Activated naive CD8-positive, alpha-beta T cell treated with anti-CD3 and anti-CD28 coated beads, Interleukin-2, amount 10 ng/mL, durations not matched to agents 7 days and 5 days (primary cell): Measurements from ENCODE around the gene CLRN2. TPM values are rescaled to one million over a fixed set of nuclear protein-coding genes. Genes with fewer than 3 reads are reported as not detected.

Source experiments
- ATAC-seq: fragments of 150-1000 bp; cut with Tn5 transposase; one replicate; pipeline ENCODE4 v1.10.0; 2021; ENCODE audit warnings: low read depth, moderate library complexity
- POLR2A ChIA-PET: fragments of 350-600 bp; sonication (Branson Sonifier 250); formaldehyde crosslinking; loops from one replicate; lab custom pipeline; 2021; ENCODE audit warnings: antibody characterized with exemption; lab: Charles Lee
- DNase-seq: peaks from one replicate; pipeline ENCODE4 v3.0.0; 2021
- H3K27ac Mint-ChIP-seq: one replicate; pipeline ENCODE4 v1.8.0; 2022; ENCODE audit warnings: mild to moderate bottlenecking, mixed read lengths
- H3K27me3 Mint-ChIP-seq: one replicate; pipeline ENCODE4 v1.8.0; 2022; ENCODE audit warnings: mild to moderate bottlenecking, moderate library complexity, mixed read lengths
- H3K36me3 Mint-ChIP-seq: one replicate; pipeline ENCODE4 v1.8.0; 2021; ENCODE audit warnings: mild to moderate bottlenecking, mixed read lengths
- H3K4me1 Mint-ChIP-seq: one replicate; pipeline ENCODE4 v1.8.0; 2021; ENCODE audit warnings: mixed read lengths
- H3K4me3 Mint-ChIP-seq: one replicate; pipeline ENCODE4 v1.8.0; 2022; ENCODE audit warnings: mild to moderate bottlenecking, moderate library complexity, mixed read lengths
- H3K9me3 Mint-ChIP-seq: one replicate; pipeline ENCODE4 v1.8.0; 2021; ENCODE audit warnings: mixed read lengths
- total RNA-seq, 2 experiments: library from RNA; stranded (reverse); gene quantifications; one replicate each; pipeline ENCODE4 v1.2.3, GENCODE V29; 2021

Gene CLRN2, protein sequence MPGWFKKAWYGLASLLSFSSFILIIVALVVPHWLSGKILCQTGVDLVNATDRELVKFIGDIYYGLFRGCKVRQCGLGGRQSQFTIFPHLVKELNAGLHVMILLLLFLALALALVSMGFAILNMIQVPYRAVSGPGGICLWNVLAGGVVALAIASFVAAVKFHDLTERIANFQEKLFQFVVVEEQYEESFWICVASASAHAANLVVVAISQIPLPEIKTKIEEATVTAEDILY
- total RNA-seq, result not detected

DNA sequence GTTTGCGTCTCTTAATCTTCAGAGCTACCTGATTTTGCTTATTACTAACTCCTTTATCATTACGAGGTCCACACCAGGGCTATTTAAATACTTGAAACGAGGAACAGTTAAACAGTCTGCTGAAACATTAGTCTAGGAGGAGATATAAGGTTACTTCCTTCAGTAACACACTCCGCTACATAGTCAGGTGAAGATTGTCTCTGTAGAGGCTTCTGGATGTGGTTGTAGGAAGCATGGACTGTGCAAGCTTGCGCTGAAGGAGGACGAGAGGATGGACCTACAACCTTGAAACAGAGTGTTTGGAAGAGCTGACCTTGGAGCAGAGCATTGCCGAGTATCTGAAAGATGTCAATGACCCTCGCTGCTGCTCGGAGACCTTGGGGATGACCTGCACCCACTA lies at the start of gene CLRN2:
Gene CLRN2, plus strand, starts transcription at position 301 of the 400 bp plus-strand sequence. CDS start 102 bp downstream, outside the sequence.
- no peaks in the 10 kb centered on the region for H3K9me3 Mint-ChIP-seq
- ATAC-seq (no peak), DNase-seq (no peak)
- H3K4me3 Mint-ChIP-seq, result no peak within 1 kb of the TSS
- peaks cover 4% of the 10 kb centered on the region for H3K36me3 Mint-ChIP-seq
- peaks cover 20% of the 10 kb centered on the region for H3K4me1 Mint-ChIP-seq
- peaks cover 12% of the 10 kb centered on the region for H3K27me3 Mint-ChIP-seq
- POLR2A ChIA-PET, result no interaction called here
- H3K27ac Mint-ChIP-seq, result no peak within 1 kb of the TSS

DNA sequence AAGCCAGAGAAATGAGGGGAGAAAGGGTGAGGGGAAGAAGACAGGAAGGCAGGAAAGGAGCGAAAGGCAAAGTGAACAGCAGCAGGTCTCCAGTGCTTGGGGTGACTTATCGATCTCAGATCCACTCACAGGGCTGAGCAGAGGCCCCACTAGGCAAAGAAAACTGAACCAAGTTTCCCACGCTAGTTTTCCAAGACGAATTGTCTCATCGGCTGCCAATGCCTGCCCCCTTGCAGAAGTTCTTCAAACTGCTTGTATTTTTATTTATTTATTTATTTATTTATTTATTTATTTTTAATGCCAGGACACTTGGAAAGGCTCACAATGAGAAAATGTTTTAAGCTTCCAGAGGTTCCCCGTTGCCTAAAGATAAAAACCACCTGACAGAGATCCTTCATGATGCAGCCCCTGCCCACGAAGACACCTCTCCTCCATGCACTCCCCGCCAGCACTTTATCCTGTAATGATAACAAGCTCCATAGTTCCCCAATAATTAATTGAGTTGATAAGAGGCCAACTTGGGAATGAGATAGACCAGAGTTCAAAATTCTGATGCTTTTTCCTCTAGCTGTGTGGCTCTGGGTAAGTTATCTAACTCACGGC lies 46.2 kb upstream of the CLRN2 start:
- ATAC-seq (no peak), DNase-seq (no peak)
- no peaks in the 10 kb centered on the region for H3K36me3 Mint-ChIP-seq
- no peak overlapping the region for H3K4me3 Mint-ChIP-seq
- H3K27ac Mint-ChIP-seq, result no peak overlapping the region
- POLR2A ChIA-PET, result no interaction called here
- no peaks in the 10 kb centered on the region for H3K4me1 Mint-ChIP-seq
- no peaks in the 10 kb centered on the region for H3K9me3 Mint-ChIP-seq
- H3K27me3 Mint-ChIP-seq, result no peaks in the 10 kb centered on the region

DNA sequence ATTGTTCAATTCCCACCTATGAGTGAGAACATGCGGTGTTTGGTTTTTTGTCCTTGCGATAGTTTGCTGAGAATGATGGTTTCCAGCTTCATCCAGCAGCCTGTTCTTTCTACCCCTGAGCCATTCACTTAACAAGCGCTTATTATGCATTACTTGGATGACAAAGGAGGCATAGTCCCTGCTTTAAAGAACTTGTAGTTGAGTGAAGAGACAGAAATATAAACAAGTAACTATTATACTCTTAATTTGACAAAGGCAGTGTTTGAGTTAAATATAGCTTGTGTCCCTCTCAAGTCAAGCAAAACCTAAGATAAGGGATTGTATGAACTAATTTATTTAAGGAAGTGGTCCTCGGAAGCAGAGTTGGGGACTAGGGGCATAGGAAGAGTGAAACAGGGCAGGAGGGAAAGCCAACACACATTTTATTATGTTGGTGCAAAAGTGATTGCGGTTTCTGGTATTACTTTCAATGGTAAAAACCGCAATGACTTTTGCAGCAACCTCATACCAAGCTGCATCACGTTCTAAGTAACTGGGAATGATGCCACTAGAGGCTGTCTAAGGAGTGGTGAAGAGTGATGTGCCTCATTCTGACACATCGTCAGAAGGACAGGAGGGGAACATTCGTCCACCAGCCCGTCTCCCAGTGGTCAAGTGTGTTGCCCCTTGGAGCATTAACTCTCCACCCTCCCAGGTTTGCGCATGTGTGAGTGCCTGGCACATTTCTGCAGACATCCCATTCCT lies 44.9 kb upstream of the CLRN2 start:
- Mint-ChIP-seq H3K27ac (no peak overlapping the region), H3K4me3 (no peak overlapping the region), H3K27me3 (no peaks in the 10 kb centered on the region), H3K36me3 (no peaks in the 10 kb centered on the region), H3K9me3 (no peaks in the 10 kb centered on the region), H3K4me1 (no peaks in the 10 kb centered on the region)
- POLR2A ChIA-PET, result no interaction called here
- no peak for ATAC-seq
- no peak for DNase-seq

DNA sequence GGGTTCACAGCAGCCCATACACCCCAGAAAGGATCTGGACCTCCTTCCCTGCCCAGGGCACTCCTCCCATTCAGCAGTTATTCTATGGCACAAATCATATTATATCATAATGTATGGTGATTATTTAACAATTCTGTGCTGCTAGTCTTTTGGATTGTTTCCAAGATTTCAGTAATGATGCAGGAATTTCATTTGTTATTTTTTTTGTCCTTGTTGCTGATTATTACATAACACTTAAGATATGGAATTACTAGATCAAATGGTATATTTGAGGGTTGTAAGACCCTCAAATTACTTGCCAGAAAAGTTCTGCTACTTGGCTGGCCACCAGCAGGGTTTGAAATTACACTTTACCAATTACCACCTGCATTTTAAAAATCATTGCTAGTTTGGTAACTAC lies 39.5 kb upstream of the CLRN2 start:
- POLR2A ChIA-PET, result no interaction called here
- Mint-ChIP-seq H3K4me3 (no peak overlapping the region), H3K9me3 (no peaks in the 10 kb centered on the region), H3K27ac (no peak overlapping the region), H3K4me1 (peaks cover 4% of the 10 kb centered on the region), H3K27me3 (no peaks in the 10 kb centered on the region), H3K36me3 (peaks cover 2% of the 10 kb centered on the region)
- DNase-seq, result no peak
- no peak for ATAC-seq

DNA sequence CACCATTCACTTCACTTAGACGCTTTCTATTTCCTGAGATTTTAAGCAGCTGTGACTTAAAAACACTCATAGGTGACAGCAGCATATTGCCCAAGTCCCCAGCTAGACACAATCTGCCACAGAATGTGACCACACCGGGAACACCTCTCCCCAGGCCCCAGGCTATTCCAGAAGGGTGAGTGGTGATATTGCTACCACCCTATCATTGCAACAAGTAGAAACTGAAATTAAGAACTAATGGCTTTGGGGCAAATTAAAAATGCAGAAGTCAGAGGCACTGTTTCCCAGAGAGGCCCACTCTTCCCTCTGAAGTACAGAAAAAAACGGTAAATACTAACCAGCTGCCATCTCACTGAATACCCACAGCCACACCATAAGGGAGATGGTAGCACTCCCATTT lies 38.1 kb upstream of the CLRN2 start:
- H3K36me3 Mint-ChIP-seq, result peaks cover 2% of the 10 kb centered on the region
- no peaks in the 10 kb centered on the region for H3K27me3 Mint-ChIP-seq
- no peak overlapping the region for H3K27ac Mint-ChIP-seq
- POLR2A ChIA-PET, result interaction anchor here (0.6 kb wide), 1 partner anchor 11 kb away, joined by 7 read pairs; no protein-coding TSS in a partner anchor
- H3K9me3 Mint-ChIP-seq, result no peaks in the 10 kb centered on the region
- no peak for DNase-seq
- ATAC-seq, result no peak
- H3K4me3 Mint-ChIP-seq, result no peak overlapping the region
- peaks cover 4% of the 10 kb centered on the region for H3K4me1 Mint-ChIP-seq

DNA sequence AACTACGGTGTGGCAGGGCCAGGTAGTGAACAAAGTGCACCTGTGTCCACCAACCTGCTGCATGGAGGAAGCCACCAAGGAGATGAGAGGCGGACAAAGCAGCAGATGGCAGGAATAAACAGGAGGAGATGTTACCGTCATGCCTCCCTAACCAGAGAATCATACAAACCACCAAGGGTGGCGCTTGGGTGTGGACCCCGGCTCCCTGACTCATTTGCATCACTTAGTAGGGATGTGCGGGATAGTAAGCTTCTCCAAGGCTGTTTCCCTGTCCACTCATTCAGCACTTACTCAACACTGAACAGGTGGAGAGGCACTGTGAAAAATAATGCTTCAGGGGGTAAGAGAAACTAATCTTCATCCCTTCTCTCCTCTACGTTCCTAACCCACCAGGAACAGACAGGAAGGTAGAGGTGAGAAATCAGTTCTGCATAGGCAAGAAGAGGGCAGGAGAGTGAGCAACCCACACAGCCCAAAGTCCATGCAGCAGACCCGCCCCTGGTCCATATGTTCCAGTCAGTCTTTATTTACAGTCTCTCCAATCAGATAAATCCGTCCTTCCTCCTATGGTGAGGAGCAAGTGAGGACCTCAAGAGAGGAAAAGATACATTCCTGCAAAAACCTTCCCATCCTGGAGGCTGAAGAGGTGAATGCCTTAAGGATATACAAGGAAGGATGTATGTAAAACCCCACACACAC lies 37.0 kb upstream of the CLRN2 start:
- Mint-ChIP-seq H3K4me1 (peaks cover 4% of the 10 kb centered on the region), H3K27me3 (no peaks in the 10 kb centered on the region), H3K9me3 (no peaks in the 10 kb centered on the region), H3K36me3 (peaks cover 2% of the 10 kb centered on the region), H3K27ac (no peak overlapping the region), H3K4me3 (no peak overlapping the region)
- POLR2A ChIA-PET, result no interaction called here
- ATAC-seq (no peak), DNase-seq (no peak)

DNA sequence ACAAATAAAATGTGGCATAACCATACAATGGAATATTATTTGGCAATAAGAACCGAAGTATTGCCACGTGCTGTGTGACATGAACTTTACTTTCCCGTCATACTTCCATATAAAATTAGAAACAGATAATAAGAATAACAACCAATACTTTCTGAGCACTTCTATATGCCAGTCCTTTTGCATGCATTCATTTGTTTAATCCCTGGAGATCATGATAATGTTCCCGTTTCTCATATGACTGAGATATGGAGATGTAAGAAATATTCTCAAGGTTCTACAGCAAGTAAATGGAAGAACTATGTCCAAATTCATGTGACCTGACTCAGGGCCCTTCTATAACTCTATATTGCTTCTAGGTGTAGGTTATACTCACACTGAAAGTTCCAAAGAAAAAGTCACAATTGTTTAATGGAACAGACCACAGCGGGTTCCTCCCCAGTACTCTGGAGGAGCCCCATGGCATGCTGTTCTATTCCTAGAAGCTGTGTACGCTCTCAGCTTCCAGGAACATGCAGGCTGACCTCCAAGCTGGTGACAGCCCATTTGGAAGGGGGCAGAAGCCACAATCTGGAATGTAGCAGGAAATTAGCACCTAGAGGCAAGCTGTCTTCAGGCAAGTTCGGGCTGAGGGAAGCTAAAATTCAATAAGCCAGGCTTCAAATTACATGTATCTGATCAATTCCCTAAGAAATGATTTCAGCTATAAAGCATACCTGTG lies 34.6 kb upstream of the CLRN2 start:
- POLR2A ChIA-PET, result no interaction called here
- no peak overlapping the region for H3K4me3 Mint-ChIP-seq
- ATAC-seq (no peak), DNase-seq (no peak)
- H3K27me3 Mint-ChIP-seq, result no peaks in the 10 kb centered on the region
- H3K9me3 Mint-ChIP-seq, result no peaks in the 10 kb centered on the region
- H3K27ac Mint-ChIP-seq, result no peak overlapping the region
- peaks cover 8% of the 10 kb centered on the region for H3K36me3 Mint-ChIP-seq
- H3K4me1 Mint-ChIP-seq, result peaks cover 4% of the 10 kb centered on the region

DNA sequence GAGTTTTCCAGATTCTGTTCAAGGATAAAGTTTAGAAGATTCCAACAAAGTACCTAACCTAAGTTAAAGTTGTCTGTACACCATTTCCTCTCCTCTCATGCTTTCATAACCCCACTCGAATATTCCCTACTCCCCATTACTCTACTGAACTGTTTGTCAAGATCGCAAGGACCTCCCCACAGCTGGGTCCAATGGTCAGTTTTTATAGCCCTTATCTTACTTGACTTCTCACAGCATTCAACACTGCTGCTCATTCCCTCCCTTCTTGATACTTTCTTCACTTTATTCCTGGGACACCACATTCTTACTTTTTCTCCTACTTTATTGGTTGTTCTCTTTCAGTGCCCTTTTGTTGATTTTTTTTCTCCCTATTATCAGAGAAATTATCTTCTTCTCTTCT lies 34.0 kb upstream of the CLRN2 start:
- H3K4me3 Mint-ChIP-seq, result no peak overlapping the region
- ATAC-seq, result no peak
- POLR2A ChIA-PET, result no interaction called here
- peaks cover 10% of the 10 kb centered on the region for H3K36me3 Mint-ChIP-seq
- peaks cover 4% of the 10 kb centered on the region for H3K4me1 Mint-ChIP-seq
- no peaks in the 10 kb centered on the region for H3K27me3 Mint-ChIP-seq
- no peak for DNase-seq
- no peaks in the 10 kb centered on the region for H3K9me3 Mint-ChIP-seq
- no peak overlapping the region for H3K27ac Mint-ChIP-seq

DNA sequence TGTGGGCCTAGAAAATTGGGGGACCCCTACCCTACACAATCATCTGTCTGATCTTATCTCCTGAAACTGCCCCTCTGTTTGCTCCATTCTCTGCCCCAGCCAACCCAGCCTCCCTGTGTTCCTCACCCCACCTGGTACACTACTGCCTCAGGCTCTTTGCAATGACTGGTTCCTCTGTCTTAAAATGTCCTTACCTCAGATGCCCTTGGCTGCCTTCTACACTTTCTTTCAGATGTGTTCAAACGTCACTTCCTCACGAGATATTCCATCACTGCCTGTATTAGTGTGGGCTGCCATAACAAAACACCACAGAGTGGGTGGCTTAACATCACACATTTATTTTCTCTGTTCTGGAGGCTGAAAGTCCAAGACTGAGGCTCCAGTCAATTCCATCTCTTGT lies 32.2 kb upstream of the CLRN2 start:
- Mint-ChIP-seq H3K36me3 (peaks cover 18% of the 10 kb centered on the region), H3K4me3 (no peak overlapping the region), H3K27me3 (no peaks in the 10 kb centered on the region), H3K27ac (no peak overlapping the region), H3K9me3 (no peaks in the 10 kb centered on the region), H3K4me1 (peaks cover 1% of the 10 kb centered on the region)
- DNase-seq (no peak), ATAC-seq (no peak)
- POLR2A ChIA-PET, result no interaction called here

DNA sequence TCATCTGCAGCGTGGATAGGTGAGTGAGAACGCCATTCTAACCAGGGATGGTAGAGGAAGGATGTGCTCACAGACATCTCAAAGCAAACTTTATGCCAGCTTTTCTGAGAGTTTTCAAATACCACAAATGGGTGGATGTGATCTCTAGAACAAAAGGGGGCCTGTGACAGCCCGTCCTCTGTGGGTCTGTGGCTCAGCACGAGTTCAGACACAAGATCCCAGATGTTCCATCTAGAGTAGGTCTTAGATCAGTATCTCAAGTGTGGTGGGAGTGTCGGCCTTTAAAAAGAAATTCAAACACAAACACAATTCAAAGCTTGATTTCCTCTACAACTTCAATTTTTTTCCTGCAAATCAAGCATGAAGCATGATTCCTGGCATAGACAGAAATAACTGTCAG lies 25.8 kb upstream of the CLRN2 start:
- no peaks in the 10 kb centered on the region for H3K9me3 Mint-ChIP-seq
- no peaks in the 10 kb centered on the region for H3K27me3 Mint-ChIP-seq
- peaks cover 32% of the 10 kb centered on the region for H3K36me3 Mint-ChIP-seq
- H3K4me3 Mint-ChIP-seq, result no peak overlapping the region
- POLR2A ChIA-PET, result no interaction called here
- ATAC-seq (no peak), DNase-seq (no peak)
- peaks cover 3% of the 10 kb centered on the region for H3K4me1 Mint-ChIP-seq
- H3K27ac Mint-ChIP-seq, result no peak overlapping the region

DNA sequence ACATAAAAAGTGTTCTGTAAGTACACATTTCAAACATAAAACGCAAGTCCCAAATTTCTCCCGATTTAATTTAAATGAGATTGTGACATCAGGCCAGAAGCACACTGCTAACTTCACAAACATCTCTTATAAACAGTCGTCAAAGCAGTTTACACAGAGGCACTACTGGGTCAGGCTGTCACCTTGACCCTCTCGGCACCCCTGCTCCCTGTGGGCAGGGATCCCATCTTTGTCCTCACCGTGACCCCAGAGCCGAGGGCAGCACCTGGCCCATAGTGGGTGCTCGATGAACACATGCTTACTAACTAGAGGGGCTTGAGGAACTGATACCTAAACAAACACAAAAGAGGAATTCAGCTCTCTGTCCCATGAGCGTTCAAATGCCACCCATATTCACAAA lies 25.2 kb upstream of the CLRN2 start:
- no peak overlapping the region for H3K27ac Mint-ChIP-seq
- no peaks in the 10 kb centered on the region for H3K27me3 Mint-ChIP-seq
- H3K9me3 Mint-ChIP-seq, result no peaks in the 10 kb centered on the region
- DNase-seq (no peak), ATAC-seq (no peak)
- POLR2A ChIA-PET, result no interaction called here
- H3K36me3 Mint-ChIP-seq, result peaks cover 32% of the 10 kb centered on the region
- H3K4me3 Mint-ChIP-seq, result no peak overlapping the region
- H3K4me1 Mint-ChIP-seq, result peaks cover 5% of the 10 kb centered on the region

DNA sequence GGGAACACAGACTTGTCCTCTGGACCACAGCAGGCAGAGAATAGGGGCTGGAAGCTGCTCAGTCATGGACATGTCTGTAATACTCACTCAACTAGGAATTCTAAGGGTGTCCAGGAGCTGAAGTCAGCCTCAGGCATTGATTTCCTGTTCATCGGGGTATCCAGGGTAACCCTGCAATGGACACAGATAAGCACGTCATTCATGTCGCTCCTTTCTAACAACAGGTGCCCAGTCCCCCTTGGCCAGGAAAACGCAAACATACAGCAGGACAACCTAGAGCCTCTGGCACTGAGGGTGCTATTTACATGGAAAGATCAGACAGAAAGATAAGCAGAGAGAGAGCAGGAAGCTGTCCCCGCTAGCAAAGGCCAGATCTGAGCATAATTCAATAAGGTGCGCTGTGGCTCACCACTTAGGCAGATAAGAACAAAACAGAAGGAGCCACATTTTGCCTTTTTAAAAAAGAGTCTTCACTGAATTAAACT lies 24.3 kb upstream of the CLRN2 start:
- DNase-seq, result no peak
- no peak for ATAC-seq
- no peak overlapping the region for H3K27ac Mint-ChIP-seq

DNA sequence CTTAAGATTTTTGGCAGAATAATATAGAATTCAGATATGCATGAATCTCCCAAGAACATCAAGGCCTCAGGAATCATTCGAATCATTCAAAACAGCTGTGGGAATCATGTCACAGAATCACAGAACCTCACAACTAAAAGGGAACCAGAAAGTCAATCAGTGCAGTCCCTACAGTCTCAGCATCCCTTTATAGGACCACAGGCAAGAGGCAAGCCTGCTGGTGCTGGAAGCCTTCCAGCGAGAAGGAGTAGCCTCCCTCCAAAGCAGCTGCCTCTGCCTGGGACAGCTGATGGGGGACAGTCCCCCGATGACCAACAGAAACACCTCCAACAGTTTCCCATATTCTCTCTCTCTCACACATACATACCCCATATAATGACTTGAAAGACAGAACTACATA lies 23.8 kb upstream of the CLRN2 start:
- Mint-ChIP-seq H3K9me3 (no peaks in the 10 kb centered on the region), H3K27me3 (no peaks in the 10 kb centered on the region), H3K27ac (no peak overlapping the region), H3K4me3 (no peak overlapping the region), H3K4me1 (peaks cover 5% of the 10 kb centered on the region), H3K36me3 (peaks cover 21% of the 10 kb centered on the region)
- DNase-seq (no peak), ATAC-seq (no peak)
- POLR2A ChIA-PET, result no interaction called here

More for the DNA sequence above, 24.3 kb upstream of the CLRN2 start:
- H3K9me3 Mint-ChIP-seq, result no peaks in the 10 kb centered on the region
- H3K27me3 Mint-ChIP-seq, result no peaks in the 10 kb centered on the region
- H3K4me1 Mint-ChIP-seq, result peaks cover 5% of the 10 kb centered on the region
- peaks cover 23% of the 10 kb centered on the region for H3K36me3 Mint-ChIP-seq
- H3K4me3 Mint-ChIP-seq, result no peak overlapping the region
- POLR2A ChIA-PET, result no interaction called here
